Stimulated activated CD8-positive, alpha-beta memory T cell treated with anti-CD3 and anti-CD28 coated beads, Interleukin-2, amount 100 ng/mL, for 48 hours (primary cell): ENCODE results near the gene GPR148.
"Not testable (repeated sequence)": the region's sequence is repeated elsewhere in the genome, so short reads cannot be mapped to it uniquely, and the experiment has no call there.

Source experiments
- DNase-seq, 2 donors: peaks; one replicate each; pipeline ENCODE4 v3.0.0-alpha.2; 2020; ENCODE audit warnings: low read depth in 2 of 2

GPR148 gene, protein sequence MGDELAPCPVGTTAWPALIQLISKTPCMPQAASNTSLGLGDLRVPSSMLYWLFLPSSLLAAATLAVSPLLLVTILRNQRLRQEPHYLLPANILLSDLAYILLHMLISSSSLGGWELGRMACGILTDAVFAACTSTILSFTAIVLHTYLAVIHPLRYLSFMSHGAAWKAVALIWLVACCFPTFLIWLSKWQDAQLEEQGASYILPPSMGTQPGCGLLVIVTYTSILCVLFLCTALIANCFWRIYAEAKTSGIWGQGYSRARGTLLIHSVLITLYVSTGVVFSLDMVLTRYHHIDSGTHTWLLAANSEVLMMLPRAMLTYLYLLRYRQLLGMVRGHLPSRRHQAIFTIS

DNA sequence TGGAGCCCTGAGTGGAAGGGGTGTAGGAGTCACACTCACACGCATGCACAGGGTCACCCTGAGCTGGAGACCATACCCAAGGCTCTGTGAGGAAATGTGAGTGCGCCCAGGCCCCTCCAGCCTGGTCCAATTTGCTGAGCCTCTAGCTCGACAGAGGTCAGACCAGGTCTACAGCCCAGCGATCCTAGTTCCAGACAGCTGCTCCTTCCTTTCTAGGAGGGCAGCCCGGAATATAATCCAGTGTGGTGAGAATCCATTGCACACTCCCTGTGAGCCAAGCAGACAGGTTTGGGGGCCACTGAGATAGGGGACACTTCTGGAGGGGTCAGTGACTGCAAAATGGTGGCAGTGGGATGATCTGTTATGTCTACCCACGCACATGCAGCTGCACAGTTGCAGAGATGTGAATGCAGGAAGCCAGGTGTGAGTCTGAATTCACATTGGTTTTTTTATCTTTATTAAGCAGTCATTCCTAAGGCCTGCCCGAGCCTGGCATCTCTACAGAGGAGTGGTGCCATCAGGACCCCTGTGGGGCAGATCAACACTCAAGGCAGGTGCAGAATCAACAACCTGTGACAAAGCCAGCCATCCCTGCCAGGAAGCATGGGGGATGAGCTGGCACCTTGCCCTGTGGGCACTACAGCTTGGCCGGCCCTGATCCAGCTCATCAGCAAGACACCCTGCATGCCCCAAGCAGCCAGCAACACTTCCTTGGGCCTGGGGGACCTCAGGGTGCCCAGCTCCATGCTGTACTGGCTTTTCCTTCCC is at the start of gene GPR148:
TSS of gene GPR148 (plus strand) at position 522 of the 768 bp plus-strand sequence. CDS start at position 604, 82 bp downstream.
- DNase-seq = no peak

DNA sequence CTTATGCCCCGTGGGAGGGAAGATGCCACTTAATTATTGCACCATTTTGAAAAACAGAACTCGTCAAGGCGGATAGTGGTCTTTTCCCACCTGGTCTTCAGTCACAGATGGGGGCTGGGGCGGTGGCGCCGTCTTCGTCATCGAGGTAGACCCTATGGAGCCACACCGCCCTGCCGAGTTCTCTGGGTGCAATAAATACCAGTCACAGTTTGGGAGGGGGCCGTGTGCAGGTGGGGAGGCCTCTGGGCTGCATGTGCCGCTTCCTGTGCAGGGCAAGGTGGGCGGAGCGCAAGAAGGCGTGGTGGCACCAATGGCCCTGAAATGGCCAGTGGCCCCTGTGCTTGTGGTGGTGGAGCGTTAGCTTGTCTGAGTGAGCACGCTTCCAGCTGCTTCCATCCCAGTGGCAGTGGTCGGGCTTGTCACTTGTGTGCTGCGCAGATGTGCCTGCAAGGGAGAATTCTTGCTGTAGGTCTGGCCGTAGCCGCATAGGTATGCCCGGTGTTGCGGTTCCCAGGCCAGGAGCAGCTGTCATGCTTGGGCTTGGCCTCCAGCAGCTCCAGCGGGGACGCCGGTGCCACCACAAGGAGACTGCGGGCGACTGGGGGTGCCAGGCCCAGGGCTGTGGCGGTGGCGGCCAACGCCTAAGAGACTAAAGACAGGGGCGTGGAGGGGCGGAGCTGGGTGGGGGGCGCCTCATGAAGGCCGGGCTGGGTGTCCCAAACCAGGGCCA is 36.7 kb upstream of the GPR148 start:
- DNase-seq = not testable (repeated sequence)

DNA sequence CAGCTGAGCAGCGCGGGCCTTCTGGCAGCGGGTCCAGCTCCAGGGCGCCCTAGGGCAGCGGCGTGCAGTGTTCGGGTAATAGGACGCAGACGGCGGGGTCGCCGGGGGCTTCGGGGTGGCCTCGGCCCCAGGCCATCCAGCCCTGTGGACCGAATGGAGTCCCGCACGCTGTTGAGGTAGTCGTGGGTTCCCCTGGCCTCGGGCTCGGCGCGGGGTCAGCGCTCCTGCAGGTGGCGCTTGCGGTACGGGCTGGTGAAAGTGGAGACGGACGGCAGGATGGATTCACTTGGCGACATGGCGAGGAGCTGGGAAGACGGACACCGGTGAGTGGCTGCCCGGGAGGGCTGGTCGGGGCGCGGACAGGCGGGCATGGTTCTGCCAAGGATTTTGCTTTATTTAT is 35.4 kb upstream of the GPR148 start:
- DNase-seq = peak in 1 of 2 donors; percentile 19

DNA sequence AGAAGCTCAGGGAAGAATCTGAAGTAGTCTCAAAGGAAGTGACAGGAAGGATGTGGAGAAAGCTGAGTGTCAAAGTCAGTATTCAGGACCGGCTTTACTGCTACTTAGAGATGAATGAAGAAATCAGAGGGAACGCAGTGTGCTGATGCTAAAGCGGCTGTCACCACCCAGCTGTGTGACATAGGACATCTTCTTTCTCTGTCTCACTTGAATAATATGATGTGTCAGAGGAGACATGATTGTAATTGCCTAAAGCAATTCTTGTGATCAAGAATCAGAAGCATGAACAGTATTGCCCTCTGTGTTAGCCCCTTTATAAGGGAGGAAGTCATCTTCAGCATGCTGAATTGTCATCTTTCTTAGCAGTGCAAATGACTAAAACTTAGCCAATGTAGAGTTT is 25.6 kb upstream of the GPR148 start:
- DNase-seq = not testable (repeated sequence)

DNA sequence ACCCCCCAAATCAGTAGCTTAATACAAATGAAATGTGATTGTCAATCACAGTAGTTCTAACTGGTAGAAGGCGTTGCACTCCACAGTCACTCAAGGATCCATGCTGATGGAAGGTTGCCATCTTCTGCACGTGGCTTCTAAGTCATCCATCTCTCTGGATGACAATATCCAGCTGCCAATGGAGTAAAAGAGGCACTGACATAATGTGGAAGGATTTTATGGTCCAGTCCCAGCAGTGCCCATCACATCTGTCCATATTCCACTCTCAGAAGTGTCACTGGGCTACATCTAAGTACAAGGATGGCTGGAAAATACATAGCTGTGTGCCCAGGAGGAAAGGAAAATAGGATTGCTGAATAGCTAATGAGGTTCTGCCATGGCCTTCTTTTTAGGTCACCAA is 14.1 kb upstream of the GPR148 start:
- not testable (repeated sequence) for DNase-seq

DNA sequence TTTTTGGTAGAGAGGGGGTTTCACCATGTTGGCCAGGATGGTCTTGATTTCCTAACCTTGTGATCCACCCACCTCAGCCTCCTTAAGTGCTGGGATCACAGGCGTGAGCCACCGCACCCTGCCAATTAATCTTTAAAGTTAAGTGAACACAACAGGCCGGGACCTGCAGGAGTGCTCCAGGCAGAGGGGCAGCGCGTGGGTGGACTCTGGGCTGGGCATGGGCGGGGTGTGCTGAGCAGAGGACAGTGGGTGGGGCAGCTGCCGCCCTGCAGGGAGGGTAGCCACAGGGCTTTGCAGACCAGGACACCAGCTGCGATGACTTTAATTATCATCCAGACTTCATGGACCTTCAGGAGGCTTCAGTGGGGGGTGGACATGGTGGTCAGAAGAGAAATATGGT is 8.8 kb upstream of the GPR148 start:
- DNase-seq = no peak

DNA sequence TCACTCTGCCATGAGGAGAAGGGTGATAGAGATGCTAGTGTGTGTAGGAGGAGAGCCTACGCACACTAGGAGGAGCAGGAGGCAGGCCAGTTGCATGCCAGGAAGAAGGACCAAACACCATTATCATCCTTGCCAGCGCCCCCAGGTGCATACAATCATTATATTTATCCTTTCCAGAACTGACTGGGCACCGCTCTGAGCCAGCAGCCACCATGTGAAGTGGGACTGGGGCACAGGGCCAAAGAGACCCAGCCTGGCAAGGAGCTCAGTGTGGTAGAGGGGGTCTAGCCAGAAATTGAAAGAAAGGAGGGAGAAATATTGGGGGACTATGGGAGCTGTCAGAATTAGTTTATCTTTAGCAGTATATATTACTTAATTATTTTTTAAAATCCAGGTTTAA is 8.3 kb upstream of the GPR148 start:
- no peak for DNase-seq

DNA sequence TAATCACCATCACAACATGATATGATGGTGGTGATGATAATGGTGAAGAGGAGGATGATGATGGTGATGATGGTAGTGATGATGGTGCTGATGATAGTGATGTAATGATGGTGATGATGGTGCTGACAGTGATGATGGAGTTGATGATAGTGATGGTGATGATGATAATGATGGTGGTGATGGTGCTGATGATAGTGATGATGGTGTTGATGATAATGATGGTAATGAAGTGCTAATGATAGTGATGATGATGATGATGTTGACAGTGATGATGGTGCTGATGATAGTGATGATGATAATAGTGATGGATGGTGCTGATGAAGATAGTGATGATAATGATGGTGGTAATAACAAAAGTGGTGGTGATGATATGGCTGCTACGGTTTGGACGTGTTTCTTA is 4.4 kb upstream of the GPR148 start:
- DNase-seq = no peak

DNA sequence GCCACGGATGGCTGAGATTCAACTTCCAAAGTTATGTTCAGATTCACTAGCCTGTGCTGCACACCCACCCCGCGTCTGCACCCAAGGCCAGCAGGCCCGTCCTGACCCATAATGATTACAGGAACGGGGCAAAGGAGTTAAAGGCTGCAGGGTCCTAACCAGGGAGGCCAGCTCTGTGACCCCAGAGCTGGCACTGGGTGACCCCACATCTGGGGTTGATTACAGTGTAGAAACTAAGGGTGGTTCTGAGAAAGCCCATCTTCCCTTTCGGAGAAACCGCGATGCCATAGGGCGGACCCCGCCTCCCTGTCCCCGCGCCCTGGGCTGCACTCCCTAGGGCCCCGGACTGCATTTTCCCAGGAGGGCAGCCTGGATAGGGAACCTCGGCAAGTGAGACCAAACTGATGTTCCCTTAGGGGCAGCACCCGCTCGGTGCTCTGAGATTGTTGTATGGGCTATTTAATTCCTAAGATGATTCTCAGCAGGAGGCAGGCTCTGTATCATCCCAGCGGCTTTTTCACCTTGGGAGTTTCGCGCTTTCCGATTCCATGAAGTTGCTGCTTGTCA is 2.2 kb upstream of the GPR148 start:
- no peak for DNase-seq

DNA sequence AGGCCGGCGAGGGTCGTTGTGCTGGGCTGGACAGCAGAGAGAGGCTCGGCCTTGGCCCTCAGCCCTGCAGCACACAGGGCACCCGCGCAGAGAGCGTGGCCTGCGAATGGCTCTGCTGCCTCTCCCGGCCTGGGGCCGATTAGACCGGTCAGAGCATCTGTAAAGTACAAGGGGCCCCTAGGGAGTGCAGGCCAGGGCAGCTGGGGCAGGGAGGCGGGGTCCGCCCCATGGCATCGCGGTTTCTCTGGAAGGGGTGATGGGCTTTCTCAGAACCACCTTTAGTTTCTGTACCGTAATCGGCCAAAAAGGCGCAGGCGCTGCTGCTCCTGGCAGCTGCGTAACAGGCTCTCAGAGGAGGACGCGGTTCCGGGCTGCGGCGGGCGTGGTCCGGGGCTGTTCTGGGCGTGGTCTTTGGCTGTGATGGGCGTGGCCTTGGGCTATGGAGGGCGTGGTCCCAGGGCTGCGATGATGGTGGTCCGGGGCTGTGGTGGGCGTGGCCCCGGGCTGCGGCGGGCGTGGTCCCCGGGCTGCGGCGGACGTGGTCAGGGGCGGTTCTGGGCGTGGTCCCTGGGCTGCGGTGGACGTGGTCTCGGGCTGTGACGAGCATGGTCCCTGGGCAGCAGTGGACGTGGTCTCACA is 1.5 kb upstream of the GPR148 start:
- DNase-seq = peak; percentile 78 to 87

DNA sequence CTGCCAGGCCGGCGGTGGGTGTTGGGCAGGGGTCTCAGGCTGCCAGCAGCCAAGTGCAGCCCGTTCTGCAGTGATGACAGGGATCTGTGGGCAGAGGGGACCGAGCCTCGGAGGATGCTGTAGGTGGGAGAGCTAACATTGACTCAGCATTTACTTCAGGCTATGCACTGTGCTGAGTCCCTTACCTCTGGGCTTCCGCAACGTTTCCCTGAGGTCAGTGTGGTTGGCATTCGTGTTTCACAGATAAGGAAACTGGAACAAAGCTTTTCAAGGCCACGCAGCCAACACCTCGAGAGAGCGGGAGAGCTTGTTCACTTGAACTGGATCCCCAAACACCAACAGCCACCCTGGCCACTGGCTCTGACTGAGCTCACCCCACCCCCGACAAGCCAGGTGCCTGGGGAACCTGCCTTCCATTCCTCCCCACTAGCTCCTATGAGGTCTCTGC is 839 bp upstream of the GPR148 start:
- DNase-seq = peak; percentile 11 to 17

DNA sequence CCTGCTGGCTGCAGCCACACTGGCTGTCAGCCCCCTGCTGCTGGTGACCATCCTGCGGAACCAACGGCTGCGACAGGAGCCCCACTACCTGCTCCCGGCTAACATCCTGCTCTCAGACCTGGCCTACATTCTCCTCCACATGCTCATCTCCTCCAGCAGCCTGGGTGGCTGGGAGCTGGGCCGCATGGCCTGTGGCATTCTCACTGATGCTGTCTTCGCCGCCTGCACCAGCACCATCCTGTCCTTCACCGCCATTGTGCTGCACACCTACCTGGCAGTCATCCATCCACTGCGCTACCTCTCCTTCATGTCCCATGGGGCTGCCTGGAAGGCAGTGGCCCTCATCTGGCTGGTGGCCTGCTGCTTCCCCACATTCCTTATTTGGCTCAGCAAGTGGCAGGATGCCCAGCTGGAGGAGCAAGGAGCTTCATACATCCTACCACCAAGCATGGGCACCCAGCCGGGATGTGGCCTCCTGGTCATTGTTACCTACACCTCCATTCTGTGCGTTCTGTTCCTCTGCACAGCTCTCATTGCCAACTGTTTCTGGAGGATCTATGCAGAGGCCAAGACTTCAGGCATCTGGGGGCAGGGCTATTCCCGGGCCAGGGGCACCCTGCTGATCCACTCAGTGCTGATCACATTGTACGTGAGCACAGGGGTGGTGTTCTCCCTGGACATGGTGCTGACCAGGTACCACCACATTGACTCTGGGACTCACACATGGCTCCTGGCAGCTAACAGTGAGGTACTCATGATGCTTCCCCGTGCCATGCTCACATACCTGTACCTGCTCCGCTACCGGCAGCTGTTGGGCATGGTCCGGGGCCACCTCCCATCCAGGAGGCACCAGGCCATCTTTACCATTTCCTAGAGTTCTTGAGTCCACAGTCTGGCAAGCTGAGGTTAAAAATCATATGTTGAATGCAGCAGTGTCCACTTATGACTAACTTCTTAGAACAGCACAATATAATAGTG is 741 bp downstream of the GPR148 start:
- DNase-seq = no peak

DNA sequence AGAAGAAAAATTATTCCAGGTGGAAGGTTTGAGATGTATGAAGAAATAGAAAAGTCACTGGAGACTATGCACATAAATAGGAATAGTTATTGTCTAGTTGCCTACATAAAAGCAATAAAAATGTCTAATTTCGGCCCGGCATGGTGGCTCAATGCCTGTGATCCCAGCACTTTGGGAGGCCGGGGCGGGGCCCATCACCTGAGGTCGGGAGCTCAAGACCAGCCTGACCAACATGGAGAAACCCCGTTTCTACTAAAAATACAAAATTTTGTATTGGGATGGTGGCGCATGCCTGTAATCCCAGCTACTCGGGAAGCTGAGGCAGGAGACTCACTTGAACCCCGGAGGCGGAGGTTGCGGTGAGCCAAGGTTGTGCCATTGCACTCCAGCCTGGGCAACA is 3.4 kb downstream of the GPR148 start:
- DNase-seq = not testable (repeated sequence)

DNA sequence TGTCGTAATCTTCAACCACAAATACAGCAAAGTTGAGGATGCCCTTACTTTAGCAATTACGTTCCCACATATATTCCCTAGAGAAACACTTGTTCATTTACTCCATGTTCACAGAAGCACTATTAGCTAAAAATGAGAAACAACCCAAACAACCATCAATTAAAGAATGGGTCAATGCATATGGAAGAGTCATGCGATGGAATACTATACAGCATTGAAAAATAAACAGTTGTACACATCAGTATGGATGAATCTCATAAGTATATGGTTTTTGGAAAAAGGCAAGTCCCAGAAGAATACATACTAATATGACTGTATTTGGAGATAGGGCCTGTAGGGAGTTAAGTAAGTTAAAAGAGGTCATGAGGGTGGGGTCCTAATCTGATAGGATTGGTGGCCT is 6.3 kb downstream of the GPR148 start:
- DNase-seq = no peak

DNA sequence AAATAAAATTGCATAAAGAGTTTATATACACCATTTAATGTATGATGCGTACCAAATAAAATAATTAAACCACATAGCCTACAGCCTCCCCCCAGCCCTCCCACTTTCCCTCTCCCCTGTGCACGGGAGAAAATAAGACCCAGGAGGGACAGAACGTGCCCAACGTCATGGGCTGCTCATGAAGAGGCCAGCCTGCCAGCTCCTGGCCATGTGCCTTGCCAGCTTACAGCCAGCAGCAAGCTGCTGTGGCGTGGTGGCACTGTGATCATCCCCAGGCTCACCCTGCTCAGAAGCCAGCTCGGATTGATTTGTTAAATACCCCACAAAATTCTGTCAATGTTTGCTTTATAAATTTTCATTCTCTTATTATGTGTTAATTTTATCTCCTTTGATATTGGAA is 7.6 kb downstream of the GPR148 start:
- no peak for DNase-seq

DNA sequence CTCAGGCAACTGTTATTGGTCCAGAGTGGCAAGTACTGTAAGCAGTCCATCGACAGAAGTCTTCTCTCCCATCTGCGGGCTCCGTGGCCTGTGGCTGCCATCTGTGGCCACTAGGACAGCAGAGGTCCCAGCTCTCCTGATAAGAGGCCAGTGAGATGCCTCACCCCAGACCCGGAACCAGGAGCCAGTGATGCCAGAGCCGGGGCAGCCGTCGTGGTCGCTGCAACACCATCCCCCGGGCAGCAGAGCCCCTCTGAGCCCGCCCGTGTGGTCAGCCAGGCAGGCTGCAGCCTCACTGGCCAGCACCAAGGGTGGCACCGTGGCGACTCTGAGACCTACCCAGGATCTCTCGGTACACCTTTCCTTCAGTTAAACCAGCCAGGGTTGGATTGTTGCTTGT is 8.7 kb downstream of the GPR148 start:
- no peak for DNase-seq

DNA sequence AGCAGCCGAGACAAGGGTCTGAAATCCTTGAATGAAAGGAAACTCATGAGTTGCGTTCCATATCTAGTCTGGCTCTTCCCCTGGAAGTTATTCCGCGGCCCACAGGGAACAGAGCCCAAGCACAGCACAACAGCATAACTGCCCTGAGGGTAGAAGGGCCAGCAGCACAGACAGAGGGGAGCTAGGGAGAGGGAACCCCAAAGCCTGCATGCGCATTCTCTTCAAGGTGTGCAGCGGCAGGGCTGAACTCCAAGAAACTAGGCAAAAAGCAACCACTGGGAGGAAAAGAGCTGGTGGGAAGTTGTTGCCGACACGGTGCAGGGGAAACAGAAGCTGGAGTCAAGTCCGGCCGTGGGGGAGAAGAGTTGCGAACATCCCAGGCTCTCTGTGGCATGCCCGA is 11.8 kb downstream of the GPR148 start:
- DNase-seq = no peak

DNA sequence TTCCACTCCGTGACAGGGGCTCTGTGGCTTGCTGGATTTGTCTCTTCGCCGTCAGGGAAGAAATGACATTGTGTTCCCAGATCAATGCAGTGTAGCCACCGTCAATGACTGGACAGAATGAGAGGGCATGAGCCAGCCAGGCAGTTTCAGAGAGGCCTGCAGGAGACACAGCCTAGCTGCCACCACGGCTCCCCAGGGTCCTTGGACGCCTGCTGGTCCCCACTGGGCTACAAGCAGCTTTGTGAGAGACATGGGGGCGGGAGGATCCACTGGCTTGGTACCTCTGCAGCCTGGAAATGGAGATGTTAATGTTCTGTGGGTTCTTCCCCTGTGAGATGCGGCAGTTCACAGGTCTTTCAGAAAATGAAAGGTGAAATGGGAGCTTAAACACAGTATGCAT is 14.4 kb downstream of the GPR148 start:
- no peak for DNase-seq

DNA sequence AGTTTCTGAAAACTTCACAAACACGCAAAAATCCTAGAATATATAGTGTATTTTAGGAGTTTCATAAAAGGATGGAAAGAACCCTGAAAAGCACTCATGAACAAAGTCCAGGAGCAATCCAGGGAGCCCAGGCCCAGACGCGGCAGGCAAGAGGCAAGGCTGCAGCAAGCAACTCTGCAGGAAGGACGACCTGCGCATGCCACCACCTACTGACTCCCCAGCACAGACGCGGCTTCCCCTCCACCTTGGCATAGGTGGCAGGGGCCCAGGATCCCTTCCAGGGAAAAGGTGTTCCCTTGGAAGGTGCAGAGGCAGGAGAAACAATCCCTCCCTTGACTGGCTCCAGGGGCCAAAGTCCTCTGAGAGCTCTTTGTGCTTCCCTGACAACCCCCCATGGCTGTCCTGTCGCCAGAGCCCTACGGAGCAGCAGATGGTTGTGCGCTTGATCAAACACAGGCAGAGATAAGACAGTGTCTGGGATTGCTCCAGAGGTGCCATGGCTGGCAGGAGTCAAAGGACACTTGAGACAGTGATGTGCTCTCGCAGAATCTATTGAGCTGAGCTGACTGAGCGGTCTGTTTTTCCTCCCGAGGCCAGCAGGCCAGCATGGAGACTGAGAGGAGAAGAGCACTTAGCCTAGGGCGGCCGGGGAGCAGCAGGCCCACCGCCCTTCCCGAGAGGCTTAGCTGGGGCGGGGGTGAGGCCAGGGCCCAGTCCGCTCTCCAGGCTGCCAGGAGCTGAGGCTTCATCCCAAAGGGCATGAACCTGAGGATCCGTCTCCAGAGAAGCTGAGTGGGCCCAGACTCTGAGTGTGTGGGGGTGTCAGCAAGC is 15.6 kb downstream of the GPR148 start:
- no peak for DNase-seq

DNA sequence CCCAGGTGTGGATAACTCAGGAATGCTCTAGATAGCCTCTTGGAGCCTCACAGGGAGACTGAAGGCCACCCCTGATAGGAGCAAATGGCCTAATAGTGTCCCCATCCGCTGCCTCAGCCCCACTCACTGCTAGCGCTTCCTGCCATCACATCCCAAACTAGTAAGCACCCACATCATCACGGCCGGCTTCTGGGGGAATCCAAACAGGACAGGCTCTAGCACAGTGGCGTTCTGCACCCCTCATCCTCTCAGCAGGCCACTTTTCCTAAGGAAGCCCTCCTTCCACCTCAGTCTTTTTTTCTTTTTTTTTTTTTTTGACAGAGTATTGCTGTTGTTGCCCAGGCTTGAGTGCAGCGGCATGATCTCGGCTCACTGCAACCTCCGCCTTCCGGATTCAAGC is 20.2 kb downstream of the GPR148 start:
- DNase-seq = no peak
